SU-DHL-6 (cell line): ENCODE results near the gene RFWD3.

ENCODE experiments used
- H2AFZ ChIP-seq: fragments of 200-600 bp; sonication (generic); 2 replicates; pipeline ENCODE4 v1.6.1; 2014; ENCODE audit warnings: low read depth, mild to moderate bottlenecking, moderate library complexity, mixed read lengths, antibody characterized with exemption, low read length; ENCODE audit not compliant: severe bottlenecking
- H3F3A ChIP-seq: fragments of 200-600 bp; shearing (Covaris generic); 2 replicates; pipeline ENCODE4 v1.6.0; 2016; ENCODE audit warnings: antibody characterized with exemption, mild to moderate bottlenecking; ENCODE audit not compliant: insufficient read depth
- H3K27ac ChIP-seq: fragments of 200-600 bp; sonication (generic); 2 replicates; pipeline ENCODE4 v1.5.1; 2016; ENCODE audit warnings: low read depth, mild to moderate bottlenecking, low read length, moderate library complexity, mixed read lengths
- H3K27me3 ChIP-seq: fragments of 200-600 bp; sonication (generic), shearing (Covaris generic); 2 replicates; pipeline ENCODE4 v1.6.0; 2014; ENCODE audit warnings: mild to moderate bottlenecking, low read length
- H3K36me3 ChIP-seq: fragments of 200-600 bp; sonication (generic); 2 replicates; pipeline ENCODE4 v1.6.1; 2014; ENCODE audit warnings: mild to moderate bottlenecking, low read length, mixed read lengths
- H3K4me2 ChIP-seq: fragments of 300-600, 200-600 bp; shearing (Covaris generic), sonication (generic); 2 replicates; pipeline ENCODE4 v1.6.0; 2014; ENCODE audit warnings: low read length, low read depth, mild to moderate bottlenecking; ENCODE audit not compliant: poor library complexity, severe bottlenecking
- H3K4me3 ChIP-seq: fragments of 200-600 bp; sonication (generic); 2 replicates; pipeline ENCODE4 v1.5.1; 2014; ENCODE audit warnings: antibody characterized with exemption, low read length, mild to moderate bottlenecking, mixed read lengths; ENCODE audit not compliant: insufficient read depth, poor library complexity, severe bottlenecking
- H3K79me2 ChIP-seq: fragments of 200-600 bp; sonication (generic); 2 replicates; pipeline ENCODE4 v1.6.1; 2014; ENCODE audit warnings: mild to moderate bottlenecking, low read length, moderate library complexity; ENCODE audit not compliant: insufficient read depth
- H3K9ac ChIP-seq: fragments of 200-600 bp; sonication (generic); 2 replicates; pipeline ENCODE4 v1.7.0; 2014; ENCODE audit warnings: mild to moderate bottlenecking, low read length
- H3K9me2 ChIP-seq: fragments of 200-600 bp; sonication (generic); replicated peaks from 2 replicates; pipeline ENCODE4 v1.6.1; 2014; ENCODE audit warnings: low read length; ENCODE audit not compliant: insufficient read depth
- H3K9me3 ChIP-seq: fragments of 200-600 bp; sonication (generic); 2 replicates; pipeline ENCODE4 v1.6.1; 2014; ENCODE audit warnings: low read length, mixed read lengths; ENCODE audit not compliant: insufficient read depth
- H4K20me1 ChIP-seq: fragments of 200-600 bp; sonication (generic); 2 replicates; pipeline ENCODE4 v1.6.1; 2014; ENCODE audit warnings: low read depth, mild to moderate bottlenecking, antibody characterized with exemption, low read length, moderate library complexity, mixed read lengths
- EZH2phosphoT487 ChIP-seq: fragments of 200-600 bp; sonication (generic), shearing (Covaris generic); conservative IDR thresholded peaks from 2 replicates; pipeline ENCODE4 v1.6.1; 2018; ENCODE audit warnings: mild to moderate bottlenecking, antibody characterized with exemption, low read length, moderate library complexity, mixed read lengths
- TF ChIP-seq, protein P1 (sequence below): fragments of 200-600 bp; sonication (generic); IDR thresholded peaks from one replicate; pipeline ENCODE4 v1.5.1; 2017; ENCODE audit warnings: antibody characterized with exemption, mild to moderate bottlenecking, low read length, moderate library complexity; ENCODE audit not compliant: insufficient read depth, poor library complexity, severe bottlenecking

The RFWD3 gene

DNA sequence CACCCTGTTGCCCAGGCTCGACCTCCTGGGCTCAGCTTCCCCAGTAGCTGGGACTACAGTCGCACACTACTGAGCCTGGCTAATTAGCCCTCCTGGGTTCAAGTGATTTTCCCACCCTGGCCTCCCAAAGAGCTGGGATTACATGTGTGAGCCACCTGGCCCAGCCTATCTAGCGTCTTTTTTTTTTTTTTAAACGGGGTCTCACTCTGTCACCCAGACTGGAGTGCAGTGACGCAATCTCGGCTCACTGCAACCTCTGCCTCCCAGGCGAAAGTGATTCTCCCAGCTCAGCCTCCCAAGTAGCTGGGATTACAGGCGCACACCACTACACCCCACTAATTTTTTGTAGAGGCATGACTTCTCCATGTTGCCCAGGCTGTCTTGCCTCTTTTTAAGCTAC is 93.1 kb downstream of the RFWD3 start:
- H2AFZ ChIP-seq, result no peak overlapping the region

More for the DNA sequence above, 93.1 kb downstream of the RFWD3 start:
- H3K9ac ChIP-seq, result no peak overlapping the region
- TF ChIP-seq, protein P1, sequence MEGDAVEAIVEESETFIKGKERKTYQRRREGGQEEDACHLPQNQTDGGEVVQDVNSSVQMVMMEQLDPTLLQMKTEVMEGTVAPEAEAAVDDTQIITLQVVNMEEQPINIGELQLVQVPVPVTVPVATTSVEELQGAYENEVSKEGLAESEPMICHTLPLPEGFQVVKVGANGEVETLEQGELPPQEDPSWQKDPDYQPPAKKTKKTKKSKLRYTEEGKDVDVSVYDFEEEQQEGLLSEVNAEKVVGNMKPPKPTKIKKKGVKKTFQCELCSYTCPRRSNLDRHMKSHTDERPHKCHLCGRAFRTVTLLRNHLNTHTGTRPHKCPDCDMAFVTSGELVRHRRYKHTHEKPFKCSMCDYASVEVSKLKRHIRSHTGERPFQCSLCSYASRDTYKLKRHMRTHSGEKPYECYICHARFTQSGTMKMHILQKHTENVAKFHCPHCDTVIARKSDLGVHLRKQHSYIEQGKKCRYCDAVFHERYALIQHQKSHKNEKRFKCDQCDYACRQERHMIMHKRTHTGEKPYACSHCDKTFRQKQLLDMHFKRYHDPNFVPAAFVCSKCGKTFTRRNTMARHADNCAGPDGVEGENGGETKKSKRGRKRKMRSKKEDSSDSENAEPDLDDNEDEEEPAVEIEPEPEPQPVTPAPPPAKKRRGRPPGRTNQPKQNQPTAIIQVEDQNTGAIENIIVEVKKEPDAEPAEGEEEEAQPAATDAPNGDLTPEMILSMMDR, result no peak
- TF ChIP-seq EZH2phosphoT487, result no peak
- H3K4me3 ChIP-seq, result no peak overlapping the region
- H3K27me3 ChIP-seq, result no peaks in the 10 kb centered on the region
- no peaks in the 10 kb centered on the region; the same call in 1 of the 2 replicates for H3F3A ChIP-seq
- H3K9me3 ChIP-seq, result no peaks in the 10 kb centered on the region
- no peak overlapping the region for H3K27ac ChIP-seq
- no peaks in the 10 kb centered on the region for H3K36me3 ChIP-seq
- H4K20me1 ChIP-seq, result no peaks in the 10 kb centered on the region; the same call in 1 of the 2 replicates
- no peak overlapping the region for H3K4me2 ChIP-seq
- H3K9me2 ChIP-seq, result no peaks in the 10 kb centered on the region
- peaks cover 41% of the 10 kb centered on the region for H3K79me2 ChIP-seq
